ENCODE measurements around the gene DENND6B. TPM values are rescaled to one million over a fixed set of nuclear protein-coding genes. Genes with fewer than 3 reads are reported as not detected.

Gene DENND6B
- total and polyA plus RNA-seq, 2 experiments from 2014 or later, result 0.71 to 1.3 TPM

GRCh38 chr22:50302041-50302541 is 24.7 kb downstream of the DENND6B start:
- Histone ChIP-seq H3K79me2 (replicated peaks; ENCODE audit: insufficient read depth) (peaks cover 18% of the 10 kb centered on the region), H4K20me1 (replicated peaks; ENCODE audit: insufficient read depth) (peaks cover 10% of the 10 kb centered on the region)
- no peak for ATAC-seq

GRCh38 chr22:50301581-50301991 is 25.2 kb downstream of the DENND6B start:
- no peak overlapping the region for H3K4me3 Mint-ChIP-seq
- no peak overlapping the region for H3K4me2 ChIP-seq
- peaks cover 29% of the 10 kb centered on the region for H3K27me3 Mint-ChIP-seq (ENCODE audit: insufficient read depth, low read depth, poor library complexity)
- H3K36me3 ChIP-seq (ENCODE audit: insufficient read depth), result no peaks in the 10 kb centered on the region
- H3K79me2 ChIP-seq (replicated peaks; ENCODE audit: insufficient read depth), result peaks cover 22% of the 10 kb centered on the region
- H3K9me3 Mint-ChIP-seq, result no peaks in the 10 kb centered on the region
- H3K36me3 Mint-ChIP-seq (ENCODE audit: low read depth), result no peaks in the 10 kb centered on the region
- no peak overlapping the region for H3K27ac ChIP-seq (ENCODE audit: low read depth)
- H2AFZ ChIP-seq, result no peak overlapping the region
- no peak for ATAC-seq
- H3K4me3 ChIP-seq, result no peak overlapping the region
- H3K27me3 ChIP-seq (ENCODE audit: insufficient read depth), result peaks cover 8% of the 10 kb centered on the region
- peaks cover 15% of the 10 kb centered on the region for H3K4me1 Mint-ChIP-seq
- H3F3A ChIP-seq (replicated peaks; ENCODE audit: low read depth), result no peaks in the 10 kb centered on the region
- peaks cover 10% of the 10 kb centered on the region for H4K20me1 ChIP-seq (replicated peaks; ENCODE audit: insufficient read depth)
- no peak overlapping the region for H3K27ac Mint-ChIP-seq
- no peak for DNase-seq (ENCODE audit: low spot score)
- no peaks in the 10 kb centered on the region for H3K9me2 ChIP-seq (ENCODE audit: insufficient read depth)
- H3K4me1 ChIP-seq (ENCODE audit: insufficient read depth), result peaks cover 24% of the 10 kb centered on the region; the same call in 1 of the 2 replicates
- no peak for TF ChIP-seq POLR2AphosphoS5 (IDR thresholded peaks at IDR 0.05; ENCODE audit: low read depth)
- TF ChIP-seq NANOG (IDR thresholded peaks at IDR 0.05; ENCODE audit: borderline replicate concordance), result no peak
- no peak for TF ChIP-seq JUNB (IDR thresholded peaks at IDR 0.05; ENCODE audit: unreplicated experiment)
- no peak for TF ChIP-seq ZNF462 (CRISPR knock-in tag; IDR thresholded peaks at IDR 0.05)
- no peak for TF ChIP-seq ZNF114 (CRISPR knock-in tag; IDR thresholded peaks at IDR 0.05)
- TF ChIP-seq ETS1 (IDR thresholded peaks at IDR 0.05), result no peak
- no peak for TF ChIP-seq ZNF331 (CRISPR knock-in tag; IDR thresholded peaks at IDR 0.05; ENCODE audit: low read depth)
- no peak for TF ChIP-seq CREB1 (CRISPR knock-in tag; IDR thresholded peaks at IDR 0.05; ENCODE audit: low read depth)
- no peak for TF ChIP-seq STAT1 (IDR thresholded peaks at IDR 0.05; ENCODE audit: unreplicated experiment)

More at GRCh38 chr22:50302041-50302541, 24.7 kb downstream of the DENND6B start:
- H3K4me3 Mint-ChIP-seq, result no peak overlapping the region
- Histone ChIP-seq H2AFZ (no peak overlapping the region), H3K4me1 (ENCODE audit: insufficient read depth) (peaks cover 24% of the 10 kb centered on the region; the same call in 1 of the 2 replicates), H3K4me2 (no peak overlapping the region), H3K36me3 (ENCODE audit: insufficient read depth) (no peaks in the 10 kb centered on the region), H3K27me3 (ENCODE audit: insufficient read depth) (peaks cover 11% of the 10 kb centered on the region), H3F3A (replicated peaks; ENCODE audit: low read depth) (no peaks in the 10 kb centered on the region), H3K4me3 (no peak overlapping the region), H3K9me2 (ENCODE audit: insufficient read depth) (no peaks in the 10 kb centered on the region), H3K27ac (ENCODE audit: low read depth) (no peak overlapping the region)
- H3K9me3 Mint-ChIP-seq, result no peaks in the 10 kb centered on the region
- H3K27me3 Mint-ChIP-seq (ENCODE audit: insufficient read depth, low read depth, poor library complexity), result peaks cover 29% of the 10 kb centered on the region
- TF ChIP-seq POLR2AphosphoS5 (IDR thresholded peaks at IDR 0.05; ENCODE audit: low read depth) (no peak), CTCF (conservative IDR thresholded peaks at IDR 0.05; ENCODE audit: low read depth in 2 of 2) (no peak), JUNB (IDR thresholded peaks at IDR 0.05; ENCODE audit: unreplicated experiment) (no peak)
- H3K36me3 Mint-ChIP-seq (ENCODE audit: low read depth), result no peaks in the 10 kb centered on the region
- peaks cover 15% of the 10 kb centered on the region for H3K4me1 Mint-ChIP-seq
- DNase-seq (ENCODE audit: low spot score), result no peak
- H3K27ac Mint-ChIP-seq, result no peak overlapping the region

Data from GM23338 (cell line).